ENCODE measurements around the gene NELL1.

DNA sequence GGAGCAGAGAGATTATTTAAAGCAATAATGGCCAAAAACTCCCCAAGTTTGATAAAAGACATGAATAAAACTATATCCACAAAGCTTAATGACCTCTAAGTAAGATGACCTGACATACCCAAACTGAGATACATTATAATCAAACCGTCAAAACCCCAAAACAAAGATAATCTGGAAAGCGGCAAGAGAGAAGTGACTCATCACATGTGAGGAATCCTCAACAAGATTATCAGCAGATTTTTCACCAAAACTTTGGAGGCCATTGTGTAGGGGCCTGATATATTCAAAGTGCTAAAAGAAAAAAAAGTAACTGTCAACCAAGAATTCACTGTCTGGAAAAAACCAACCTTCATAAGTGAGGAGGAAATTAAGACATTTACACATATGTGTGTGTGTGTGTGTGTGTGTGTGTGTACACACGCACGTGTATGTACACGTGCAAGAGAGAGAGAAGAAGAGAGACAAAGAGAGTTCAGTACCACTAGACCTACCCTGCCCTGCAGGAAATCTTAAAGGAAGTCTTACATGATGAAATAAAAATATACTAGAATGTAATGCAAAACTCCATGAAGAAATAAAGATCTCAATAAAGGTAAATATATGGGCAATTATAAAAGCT, 752.4 kb downstream of the NELL1 start:
- TF ChIP-seq, protein P1, sequence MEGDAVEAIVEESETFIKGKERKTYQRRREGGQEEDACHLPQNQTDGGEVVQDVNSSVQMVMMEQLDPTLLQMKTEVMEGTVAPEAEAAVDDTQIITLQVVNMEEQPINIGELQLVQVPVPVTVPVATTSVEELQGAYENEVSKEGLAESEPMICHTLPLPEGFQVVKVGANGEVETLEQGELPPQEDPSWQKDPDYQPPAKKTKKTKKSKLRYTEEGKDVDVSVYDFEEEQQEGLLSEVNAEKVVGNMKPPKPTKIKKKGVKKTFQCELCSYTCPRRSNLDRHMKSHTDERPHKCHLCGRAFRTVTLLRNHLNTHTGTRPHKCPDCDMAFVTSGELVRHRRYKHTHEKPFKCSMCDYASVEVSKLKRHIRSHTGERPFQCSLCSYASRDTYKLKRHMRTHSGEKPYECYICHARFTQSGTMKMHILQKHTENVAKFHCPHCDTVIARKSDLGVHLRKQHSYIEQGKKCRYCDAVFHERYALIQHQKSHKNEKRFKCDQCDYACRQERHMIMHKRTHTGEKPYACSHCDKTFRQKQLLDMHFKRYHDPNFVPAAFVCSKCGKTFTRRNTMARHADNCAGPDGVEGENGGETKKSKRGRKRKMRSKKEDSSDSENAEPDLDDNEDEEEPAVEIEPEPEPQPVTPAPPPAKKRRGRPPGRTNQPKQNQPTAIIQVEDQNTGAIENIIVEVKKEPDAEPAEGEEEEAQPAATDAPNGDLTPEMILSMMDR (IDR thresholded peaks at IDR 0.05), result no peak
- no peak for TF ChIP-seq POLR2A (IDR thresholded peaks at IDR 0.05)

Measured in prostate gland (tissue), 2 donors.